SK-N-SH (cell line): ENCODE results near the gene BIRC7.

ENCODE experiments used
- CHD2 ChIP-seq: fragments of 150-350 bp; IDR thresholded peaks from 2 replicates; pipeline ENCODE4 v1.6.1; 2018; ENCODE audit warnings: low read length; ENCODE audit not compliant: partially characterized antibody
- EP300 ChIP-seq, 2 experiments: IDR thresholded peaks; 2 replicates each; pipeline versions ENCODE4 v1.4.0 to v1.6.1; 2012; ENCODE audit warnings: borderline replicate concordance in 1 of 2, low read depth in 1 of 2, low read length in 1 of 2
- EZH2phosphoT487 ChIP-seq: fragments of 200-600 bp; sonication (generic); IDR thresholded peaks from 2 replicates; pipeline ENCODE4 v1.6.1; 2017; ENCODE audit warnings: low read depth, mixed run types, mild to moderate bottlenecking, antibody characterized with exemption, moderate library complexity, borderline replicate concordance
- MXI1 ChIP-seq: IDR thresholded peaks from 2 replicates; pipeline ENCODE4 v1.6.1; 2012; ENCODE audit warnings: mild to moderate bottlenecking, low read depth, low read length, improper control_type of control experiment
- POLR2AphosphoS5 ChIP-seq: IDR thresholded peaks from 2 replicates; pipeline ENCODE4 v1.6.1; 2012; ENCODE audit warnings: low read depth, low read length
- RCOR1 ChIP-seq: fragments of 150-350 bp; IDR thresholded peaks from 2 replicates; pipeline ENCODE4 v1.6.1; 2017; ENCODE audit warnings: antibody characterized with exemption, low read length
- RFX5 ChIP-seq: IDR thresholded peaks from 2 replicates; pipeline ENCODE4 v1.6.1; 2012; ENCODE audit warnings: mild to moderate bottlenecking, improper control_type of control experiment, low read length
- TF ChIP-seq, protein P1 (sequence below): fragments of 200-600 bp; sonication (generic); IDR thresholded peaks from 2 replicates; pipeline ENCODE4 v1.6.1; 2017; ENCODE audit warnings: antibody characterized with exemption, mild to moderate bottlenecking, moderate library complexity
- TF ChIP-seq, protein P2 (sequence below): IDR thresholded peaks from 2 replicates; pipeline ENCODE4 v1.6.1; 2012; ENCODE audit warnings: mild to moderate bottlenecking, low read depth, low read length, moderate library complexity
- TF ChIP-seq, protein P3 (sequence below): IDR thresholded peaks from 2 replicates; pipeline ENCODE4 v1.4.0; 2012; ENCODE audit warnings: low read depth
- TF ChIP-seq, protein P4 (sequence below): fragments of 150-350 bp; IDR thresholded peaks from 2 replicates; pipeline ENCODE4 v1.6.1; 2017; ENCODE audit warnings: antibody characterized with exemption, low read length, low read depth, borderline replicate concordance

DNA sequence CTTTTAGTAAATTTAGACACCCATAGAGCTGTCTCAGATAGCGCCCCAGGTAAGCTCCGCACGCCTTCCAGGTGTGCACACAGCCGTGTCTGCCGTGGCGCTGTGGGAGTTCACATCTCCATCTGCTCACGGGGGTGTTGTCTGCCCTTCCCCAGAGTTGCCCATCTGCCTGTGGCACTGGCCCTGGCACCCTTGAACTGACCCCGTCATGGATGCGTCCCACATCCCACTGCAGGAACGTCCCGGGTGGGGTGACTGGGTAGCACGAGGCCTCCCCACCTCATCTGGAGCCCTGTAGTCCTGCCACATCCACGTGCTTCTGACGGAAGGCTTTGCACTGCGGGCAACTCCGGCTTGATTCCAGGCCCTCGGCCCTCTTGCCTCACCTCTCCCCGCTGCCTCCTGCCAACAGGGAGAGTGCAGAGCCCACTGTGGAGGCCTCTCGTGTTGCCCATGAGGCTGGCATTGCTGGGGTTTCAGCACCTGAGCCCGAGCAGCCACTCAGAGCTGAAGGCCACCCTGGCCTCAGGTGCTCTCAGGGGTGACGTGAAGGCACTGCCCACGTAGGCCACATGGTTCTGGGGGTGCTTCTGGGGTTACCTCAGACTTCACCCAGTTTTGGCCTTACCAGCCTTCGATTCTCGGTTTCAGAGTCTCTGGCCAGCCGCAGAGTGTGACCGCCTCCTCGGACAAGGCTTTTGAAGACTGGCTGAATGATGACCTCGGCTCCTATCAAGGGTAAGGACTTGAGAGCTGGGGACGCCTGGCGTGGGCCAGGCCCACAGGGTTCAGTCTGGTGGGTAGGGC, 42.0 kb downstream of the BIRC7 start:
- TF ChIP-seq CHD2 (no peak), EZH2phosphoT487 (no peak), RFX5 (no peak), POLR2AphosphoS5 (no peak), EP300 (IDR thresholded peaks at IDR 0.05; ENCODE audit: borderline replicate concordance in 1 of 2, low read depth in 1 of 2, low read length in 1 of 2) (no peak), RCOR1 (no peak), MXI1 (no peak)
- TF ChIP-seq, protein P1, sequence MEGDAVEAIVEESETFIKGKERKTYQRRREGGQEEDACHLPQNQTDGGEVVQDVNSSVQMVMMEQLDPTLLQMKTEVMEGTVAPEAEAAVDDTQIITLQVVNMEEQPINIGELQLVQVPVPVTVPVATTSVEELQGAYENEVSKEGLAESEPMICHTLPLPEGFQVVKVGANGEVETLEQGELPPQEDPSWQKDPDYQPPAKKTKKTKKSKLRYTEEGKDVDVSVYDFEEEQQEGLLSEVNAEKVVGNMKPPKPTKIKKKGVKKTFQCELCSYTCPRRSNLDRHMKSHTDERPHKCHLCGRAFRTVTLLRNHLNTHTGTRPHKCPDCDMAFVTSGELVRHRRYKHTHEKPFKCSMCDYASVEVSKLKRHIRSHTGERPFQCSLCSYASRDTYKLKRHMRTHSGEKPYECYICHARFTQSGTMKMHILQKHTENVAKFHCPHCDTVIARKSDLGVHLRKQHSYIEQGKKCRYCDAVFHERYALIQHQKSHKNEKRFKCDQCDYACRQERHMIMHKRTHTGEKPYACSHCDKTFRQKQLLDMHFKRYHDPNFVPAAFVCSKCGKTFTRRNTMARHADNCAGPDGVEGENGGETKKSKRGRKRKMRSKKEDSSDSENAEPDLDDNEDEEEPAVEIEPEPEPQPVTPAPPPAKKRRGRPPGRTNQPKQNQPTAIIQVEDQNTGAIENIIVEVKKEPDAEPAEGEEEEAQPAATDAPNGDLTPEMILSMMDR = no peak
- TF ChIP-seq, protein P2, sequence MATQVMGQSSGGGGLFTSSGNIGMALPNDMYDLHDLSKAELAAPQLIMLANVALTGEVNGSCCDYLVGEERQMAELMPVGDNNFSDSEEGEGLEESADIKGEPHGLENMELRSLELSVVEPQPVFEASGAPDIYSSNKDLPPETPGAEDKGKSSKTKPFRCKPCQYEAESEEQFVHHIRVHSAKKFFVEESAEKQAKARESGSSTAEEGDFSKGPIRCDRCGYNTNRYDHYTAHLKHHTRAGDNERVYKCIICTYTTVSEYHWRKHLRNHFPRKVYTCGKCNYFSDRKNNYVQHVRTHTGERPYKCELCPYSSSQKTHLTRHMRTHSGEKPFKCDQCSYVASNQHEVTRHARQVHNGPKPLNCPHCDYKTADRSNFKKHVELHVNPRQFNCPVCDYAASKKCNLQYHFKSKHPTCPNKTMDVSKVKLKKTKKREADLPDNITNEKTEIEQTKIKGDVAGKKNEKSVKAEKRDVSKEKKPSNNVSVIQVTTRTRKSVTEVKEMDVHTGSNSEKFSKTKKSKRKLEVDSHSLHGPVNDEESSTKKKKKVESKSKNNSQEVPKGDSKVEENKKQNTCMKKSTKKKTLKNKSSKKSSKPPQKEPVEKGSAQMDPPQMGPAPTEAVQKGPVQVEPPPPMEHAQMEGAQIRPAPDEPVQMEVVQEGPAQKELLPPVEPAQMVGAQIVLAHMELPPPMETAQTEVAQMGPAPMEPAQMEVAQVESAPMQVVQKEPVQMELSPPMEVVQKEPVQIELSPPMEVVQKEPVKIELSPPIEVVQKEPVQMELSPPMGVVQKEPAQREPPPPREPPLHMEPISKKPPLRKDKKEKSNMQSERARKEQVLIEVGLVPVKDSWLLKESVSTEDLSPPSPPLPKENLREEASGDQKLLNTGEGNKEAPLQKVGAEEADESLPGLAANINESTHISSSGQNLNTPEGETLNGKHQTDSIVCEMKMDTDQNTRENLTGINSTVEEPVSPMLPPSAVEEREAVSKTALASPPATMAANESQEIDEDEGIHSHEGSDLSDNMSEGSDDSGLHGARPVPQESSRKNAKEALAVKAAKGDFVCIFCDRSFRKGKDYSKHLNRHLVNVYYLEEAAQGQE = no peak
- TF ChIP-seq, protein P3, sequence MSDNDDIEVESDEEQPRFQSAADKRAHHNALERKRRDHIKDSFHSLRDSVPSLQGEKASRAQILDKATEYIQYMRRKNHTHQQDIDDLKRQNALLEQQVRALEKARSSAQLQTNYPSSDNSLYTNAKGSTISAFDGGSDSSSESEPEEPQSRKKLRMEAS = no peak
- TF ChIP-seq, protein P4, sequence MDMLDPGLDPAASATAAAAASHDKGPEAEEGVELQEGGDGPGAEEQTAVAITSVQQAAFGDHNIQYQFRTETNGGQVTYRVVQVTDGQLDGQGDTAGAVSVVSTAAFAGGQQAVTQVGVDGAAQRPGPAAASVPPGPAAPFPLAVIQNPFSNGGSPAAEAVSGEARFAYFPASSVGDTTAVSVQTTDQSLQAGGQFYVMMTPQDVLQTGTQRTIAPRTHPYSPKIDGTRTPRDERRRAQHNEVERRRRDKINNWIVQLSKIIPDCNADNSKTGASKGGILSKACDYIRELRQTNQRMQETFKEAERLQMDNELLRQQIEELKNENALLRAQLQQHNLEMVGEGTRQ = no peak
